Loucy (cell line): ENCODE results near the gene KIAA0232.

ENCODE experiments used
- EZH2phosphoT487 ChIP-seq: fragments of 200-600 bp; IDR thresholded peaks from 2 replicates; pipeline ENCODE4 v1.6.1; 2018; ENCODE audit warnings: antibody characterized with exemption, mild to moderate bottlenecking, moderate library complexity, borderline replicate concordance
- TF ChIP-seq, protein P1 (sequence below): fragments of 200-600 bp; sonication (generic); conservative IDR thresholded peaks from 2 replicates; pipeline ENCODE4 v1.5.1; 2014; ENCODE audit warnings: mild to moderate bottlenecking, antibody characterized with exemption, low read length

DNA sequence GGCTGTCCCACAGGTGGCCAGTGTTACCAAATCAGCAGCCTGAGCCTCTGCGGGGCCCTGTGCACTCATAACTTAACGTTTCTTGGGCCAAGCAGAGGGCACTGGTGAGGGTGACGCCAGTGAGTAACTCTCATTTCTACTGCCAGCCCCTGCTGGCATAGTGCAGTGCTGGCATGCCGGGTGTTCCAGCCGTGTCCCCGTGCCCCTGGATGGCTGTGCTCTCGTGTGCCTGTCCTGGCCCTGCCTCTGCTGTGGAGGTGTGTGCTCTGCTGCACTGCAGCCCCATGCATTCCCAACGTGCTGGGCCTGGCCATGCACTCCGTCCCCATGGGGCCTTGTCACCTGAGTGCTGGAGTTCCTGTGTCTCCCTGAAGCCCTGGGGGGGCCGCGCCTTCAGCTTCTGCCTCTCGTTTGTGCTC, 141.8 kb downstream of the KIAA0232 start:
- TF ChIP-seq, protein P1, sequence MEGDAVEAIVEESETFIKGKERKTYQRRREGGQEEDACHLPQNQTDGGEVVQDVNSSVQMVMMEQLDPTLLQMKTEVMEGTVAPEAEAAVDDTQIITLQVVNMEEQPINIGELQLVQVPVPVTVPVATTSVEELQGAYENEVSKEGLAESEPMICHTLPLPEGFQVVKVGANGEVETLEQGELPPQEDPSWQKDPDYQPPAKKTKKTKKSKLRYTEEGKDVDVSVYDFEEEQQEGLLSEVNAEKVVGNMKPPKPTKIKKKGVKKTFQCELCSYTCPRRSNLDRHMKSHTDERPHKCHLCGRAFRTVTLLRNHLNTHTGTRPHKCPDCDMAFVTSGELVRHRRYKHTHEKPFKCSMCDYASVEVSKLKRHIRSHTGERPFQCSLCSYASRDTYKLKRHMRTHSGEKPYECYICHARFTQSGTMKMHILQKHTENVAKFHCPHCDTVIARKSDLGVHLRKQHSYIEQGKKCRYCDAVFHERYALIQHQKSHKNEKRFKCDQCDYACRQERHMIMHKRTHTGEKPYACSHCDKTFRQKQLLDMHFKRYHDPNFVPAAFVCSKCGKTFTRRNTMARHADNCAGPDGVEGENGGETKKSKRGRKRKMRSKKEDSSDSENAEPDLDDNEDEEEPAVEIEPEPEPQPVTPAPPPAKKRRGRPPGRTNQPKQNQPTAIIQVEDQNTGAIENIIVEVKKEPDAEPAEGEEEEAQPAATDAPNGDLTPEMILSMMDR: no peak
- no peak for TF ChIP-seq EZH2phosphoT487
